K562 (cell line): ENCODE results near the gene KLK13. TPM values are rescaled to one million over a fixed set of nuclear protein-coding genes. Genes with fewer than 3 reads are reported as not detected.

Experiments used
- BHLHE40 ChIP-seq: IDR thresholded peaks from 2 replicates; pipeline ENCODE4 v1.6.1; 2011; ENCODE audit warnings: low read length, improper control_type of control experiment
- BRCA1 ChIP-seq, 2 experiments: fragments of 450-650 bp in 1 of 2; sonication (generic) in 1 of 2; formaldehyde crosslinking in 1 of 2; IDR thresholded peaks; 2 replicates each; pipeline versions ENCODE4 v1.5.0 to v1.6.1; 2017 to 2020; ENCODE audit warnings: mild to moderate bottlenecking in 1 of 2, missing genetic modification reagents in 1 of 2
- CC2D1A ChIP-seq: fragments of 450-650 bp; IDR thresholded peaks from 2 replicates; pipeline ENCODE4 v1.6.1; 2017; ENCODE audit warnings: mild to moderate bottlenecking
- CCAR2 ChIP-seq: fragments of 200-400 bp; formaldehyde crosslinking; IDR thresholded peaks from 2 replicates; pipeline ENCODE4 v1.6.1; 2017; ENCODE audit warnings: mild to moderate bottlenecking, low read depth, low read length
- CGGBP1 ChIP-seq: fragments of 250-450 bp; sonication (Bioruptor Pico); IDR thresholded peaks from 2 replicates; pipeline ENCODE4 v1.9.0; 2021; ENCODE audit warnings: mild to moderate bottlenecking
- CTBP1 ChIP-seq: fragments of 450-650 bp; IDR thresholded peaks from 2 replicates; pipeline ENCODE4 v1.6.1; 2016; ENCODE audit warnings: borderline replicate concordance
- EHMT2 ChIP-seq: fragments of 450-650 bp; IDR thresholded peaks from 2 replicates; pipeline ENCODE4 v1.6.1; 2018; ENCODE audit warnings: antibody characterized with exemption
- ESRRA ChIP-seq: fragments of 450-650 bp; IDR thresholded peaks from 2 replicates; pipeline ENCODE4 v1.6.1; 2014; ENCODE audit warnings: low read depth, mild to moderate bottlenecking, moderate library complexity, borderline replicate concordance
- ESRRB ChIP-seq: fragments of 250-450 bp; sonication (Bioruptor Pico); IDR thresholded peaks from 2 replicates; pipeline ENCODE4 v1.5.0; 2020; ENCODE audit warnings: mild to moderate bottlenecking, moderate library complexity, borderline replicate concordance
- HEY1 ChIP-seq: fragments of 250-450 bp; sonication (Bioruptor Pico); IDR thresholded peaks from 2 replicates; pipeline ENCODE4 v1.5.0; 2020; ENCODE audit warnings: mild to moderate bottlenecking, moderate library complexity, borderline replicate concordance
- IRF9 ChIP-seq: fragments of 450-650 bp; IDR thresholded peaks from 2 replicates; pipeline ENCODE4 v1.6.1; 2016; ENCODE audit warnings: missing biosample characterization, missing genetic modification characterization
- KLF6 ChIP-seq: fragments of 250-450 bp; sonication (Bioruptor Pico); IDR thresholded peaks from 2 replicates; pipeline ENCODE4 v1.4.0; 2020; ENCODE audit warnings: mild to moderate bottlenecking, moderate library complexity, borderline replicate concordance
- NKRF ChIP-seq: fragments of 450-650 bp; IDR thresholded peaks from 2 replicates; pipeline ENCODE4 v1.6.1; 2016; ENCODE audit warnings: borderline replicate concordance
- PRMT5 ChIP-seq: sonication (generic); formaldehyde crosslinking; IDR thresholded peaks from 2 replicates; pipeline ENCODE4 v1.5.0; 2020; ENCODE audit warnings: missing genetic modification reagents
- RFX1 ChIP-seq: fragments of 450-650 bp; IDR thresholded peaks from 2 replicates; pipeline ENCODE4 v1.6.1; 2016; ENCODE audit warnings: mild to moderate bottlenecking, moderate library complexity
- SMAD4 ChIP-seq: fragments of 250-450 bp; sonication (Bioruptor Pico); conservative IDR thresholded peaks from 2 replicates; pipeline ENCODE4 v1.8.0; 2021; ENCODE audit warnings: inconsistent platforms, mild to moderate bottlenecking, moderate library complexity
- TARDBP ChIP-seq: fragments of 450-650 bp; IDR thresholded peaks from 2 replicates; pipeline ENCODE4 v1.6.1; 2016
- ZBTB2 ChIP-seq: fragments of 450-650 bp; IDR thresholded peaks from 2 replicates; pipeline ENCODE4 v1.6.1; 2016; ENCODE audit warnings: antibody characterized with exemption
- ZFP1 ChIP-seq: fragments of 450-650 bp; formaldehyde crosslinking; IDR thresholded peaks from 2 replicates; pipeline ENCODE4 v1.4.0; 2020; ENCODE audit warnings: mild to moderate bottlenecking, mixed read lengths
- ZNF124 ChIP-seq: sonication (generic); formaldehyde crosslinking; IDR thresholded peaks from 2 replicates; pipeline ENCODE4 v1.8.1; 2022; ENCODE audit warnings: missing genetic modification reagents
- ZNF175 ChIP-seq: fragments of 200-800 bp; sonication (Bioruptor generic); IDR thresholded peaks from 2 replicates; pipeline ENCODE4 v1.6.1; 2016; ENCODE audit warnings: low read depth, mild to moderate bottlenecking, missing genetic modification characterization, missing compliant biosample characterization
- ZNF232 ChIP-seq: sonication (generic); formaldehyde crosslinking; IDR thresholded peaks from 2 replicates; pipeline ENCODE4 v1.8.0; 2022; ENCODE audit warnings: mild to moderate bottlenecking, missing genetic modification reagents
- ZNF274 ChIP-seq: IDR thresholded peaks from 2 replicates; pipeline ENCODE4 v1.6.1; 2011; ENCODE audit warnings: low read depth, mild to moderate bottlenecking, low read length, moderate library complexity, borderline replicate concordance
- ZNF507 ChIP-seq: conservative IDR thresholded peaks from 2 replicates; pipeline ENCODE4 v1.6.1; 2017; ENCODE audit warnings: missing genetic modification characterization, missing compliant biosample characterization
- ZNF695 ChIP-seq: fragments of 450-650 bp; formaldehyde crosslinking; IDR thresholded peaks from 2 replicates; pipeline ENCODE4 v1.4.0; 2020; ENCODE audit warnings: mild to moderate bottlenecking, moderate library complexity
- ZNF699 ChIP-seq: fragments of 250-450 bp; sonication (Bioruptor Pico); IDR thresholded peaks from 2 replicates; pipeline ENCODE4 v1.8.0; 2021; ENCODE audit warnings: mild to moderate bottlenecking, moderate library complexity; ENCODE audit not compliant: insufficient replicate concordance
- ZNF830 ChIP-seq: fragments of 250-450 bp; sonication (Bioruptor Pico); IDR thresholded peaks from 2 replicates; pipeline ENCODE4 v1.5.0; 2021; ENCODE audit warnings: mild to moderate bottlenecking
- polyA plus RNA-seq, 8 experiments: library from polyadenylated mRNA; depleted of rRNA in 4 of 8; stranded (reverse) in 5 of 8; unstranded in 3 of 8; fragments of >200 nt; fragmentation: Nextera tagmentation in 2 of 8; fragmentation: Illumina TruSeq in 1 of 8; extraction: Ambion mirVana in 2 of 8; extraction: Trizol in 1 of 8; gene quantifications; 2 replicates each; pipeline versions ENCODE4 v1.2.1 to v1.2.3, GENCODE V29; 2011 to 2014; ENCODE audit warnings: inconsistent platforms in 1 of 8, missing spikeins in 1 of 8
- total RNA-seq, 7 experiments: library from RNA; depleted of rRNA in 6 of 7; stranded (reverse); fragments of >200 nt in 6 of 7; fragmentation: Illumina TruSeq in 2 of 7; extraction: Trizol in 2 of 7; gene quantifications; 2 replicates each; pipeline versions ENCODE4 v1.2.1 to v1.2.3, GENCODE V29; 2011 to 2021; ENCODE audit warnings: low replicate concordance in 1 of 7

Gene KLK13
- total and polyA plus RNA-seq, 9 of the 15 experiments (the other 6 are each of a cell fraction or from before 2014, with no cell fraction given) = 0.72 to 9.0 (median 2.3) TPM

GRCh38 chr19:51107406-51108065, 42.6 kb upstream of the KLK13 start (continued):
- TF ChIP-seq CC2D1A = peak; percentile 98
- no peak for TF ChIP-seq RFX1
- no peak; the same call in 1 of the 2 replicates for TF ChIP-seq CTBP1
- TF ChIP-seq ZNF124 (CRISPR knock-in tag) = no peak
- TF ChIP-seq ZNF232 (CRISPR knock-in tag) = 0 out of 2 replicates have a peak, but pooled peaks have one; percentile 60
- TF ChIP-seq ZNF274 = no peak
- TF ChIP-seq BRCA1 (IDR thresholded peaks at IDR 0.05) = no peak
- no peak for TF ChIP-seq BRCA1 (CRISPR knock-in tag; IDR thresholded peaks at IDR 0.05)
- no peak for TF ChIP-seq TARDBP
- TF ChIP-seq SMAD4 (CRISPR knock-in tag) = peak; percentile 35; the same call in 1 of the 2 replicates
- no peak for TF ChIP-seq IRF9 (tag)
- TF ChIP-seq ZNF699 = no peak
- TF ChIP-seq BHLHE40 = no peak
- no peak for TF ChIP-seq HEY1 (CRISPR knock-in tag)
- no peak for TF ChIP-seq CCAR2
- 0 out of 2 replicates have a peak, but pooled peaks have one; percentile 39 for TF ChIP-seq ZBTB2
- no peak for TF ChIP-seq ZFP1 (CRISPR knock-in tag)
- TF ChIP-seq ZNF175 (CRISPR knock-in tag) = no peak
- peak; percentile 59; the same call in 1 of the 2 replicates for TF ChIP-seq EHMT2
- TF ChIP-seq ZNF695 (CRISPR knock-in tag) = no peak
- no peak for TF ChIP-seq CGGBP1 (CRISPR knock-in tag)
- TF ChIP-seq ESRRB (CRISPR knock-in tag) = no peak
- TF ChIP-seq ZNF830 (CRISPR knock-in tag) = no peak
- TF ChIP-seq ZNF507 = no peak
- TF ChIP-seq PRMT5 (CRISPR knock-in tag) = no peak
- no peak for TF ChIP-seq ESRRA
- TF ChIP-seq NKRF = no peak
- TF ChIP-seq KLF6 = no peak
